Activated CD4-positive, alpha-beta T cell treated with anti-CD3 and anti-CD28 coated beads, Interleukin-2, amount 10 ng/mL, durations not matched to agents 7 days and 5 days (primary cell): ENCODE results near the gene FITM1. TPM values are rescaled to one million over a fixed set of nuclear protein-coding genes. Genes with fewer than 3 reads are reported as not detected.

Source experiments
- CTCF ChIA-PET: fragments of 350-600 bp; sonication (Branson Sonifier 250); formaldehyde crosslinking; loops from one replicate; lab custom pipeline; 2021; ENCODE audit warnings: antibody characterized with exemption; lab: Charles Lee
- POLR2A ChIA-PET: fragments of 350-600 bp; sonication (Branson Sonifier 250); formaldehyde crosslinking; loops from one replicate; lab custom pipeline; 2021; ENCODE audit warnings: antibody characterized with exemption; lab: Charles Lee
- DNase-seq: peaks from one replicate; pipeline ENCODE4 v3.0.0-alpha.2; 2020
- H3K27ac Mint-ChIP-seq: one replicate; pipeline ENCODE4 v1.8.0; 2021; ENCODE audit warnings: mild to moderate bottlenecking, moderate library complexity, mixed read lengths
- H3K27me3 Mint-ChIP-seq: one replicate; pipeline ENCODE4 v1.8.0; 2021; ENCODE audit warnings: mixed read lengths
- H3K36me3 Mint-ChIP-seq: one replicate; pipeline ENCODE4 v1.8.0; 2021; ENCODE audit warnings: low read depth, mixed read lengths
- H3K4me1 Mint-ChIP-seq: one replicate; pipeline ENCODE4 v1.8.0; 2021; ENCODE audit warnings: mixed read lengths
- H3K4me3 Mint-ChIP-seq: one replicate; pipeline ENCODE4 v1.8.0; 2021; ENCODE audit warnings: mild to moderate bottlenecking, moderate library complexity, mixed read lengths
- H3K9me3 Mint-ChIP-seq: one replicate; pipeline ENCODE4 v1.8.0; 2021; ENCODE audit warnings: mixed read lengths
- total RNA-seq, 2 experiments: library from RNA; stranded (reverse); gene quantifications; one replicate each; pipeline ENCODE4 v1.2.3, GENCODE V29; 2021

FITM1 gene
- total RNA-seq, 2 experiments from 2014 or later, result 1.9 to 2.0 TPM

DNA sequence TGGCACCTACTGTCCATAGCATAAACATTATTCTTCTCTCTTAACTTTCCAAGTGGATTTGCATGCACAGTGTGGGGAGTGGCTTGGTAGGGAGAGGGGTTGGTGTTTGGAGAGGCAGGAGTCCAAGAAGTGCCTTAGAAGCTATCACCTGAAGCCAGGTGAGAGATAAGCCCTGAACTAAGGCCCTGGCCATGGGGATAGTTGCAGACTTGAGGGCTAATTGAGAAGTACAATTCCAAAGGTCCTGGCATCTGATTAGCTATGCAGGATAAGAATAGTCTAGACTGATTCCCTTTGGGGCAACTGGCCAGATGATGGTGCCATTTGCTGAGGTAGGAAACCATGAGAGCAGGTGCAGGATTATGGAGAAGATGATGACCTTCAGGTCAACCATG is 38.4 kb upstream of the FITM1 start:
- Mint-ChIP-seq H3K9me3 (no peaks in the 10 kb centered on the region), H3K27me3 (no peaks in the 10 kb centered on the region), H3K36me3 (peaks cover 17% of the 10 kb centered on the region), H3K4me1 (peaks cover 35% of the 10 kb centered on the region), H3K4me3 (no peak overlapping the region), H3K27ac (peak overlapping the region; percentile 76)
- ChIA-PET POLR2A (interaction anchor here (0.9 kb wide), 1 partner anchor 44 kb away, joined by 4 read pairs; the partner anchor contains the start of gene PSME1), CTCF (interaction anchor here (0.9 to 9.6 kb wide), 4 partner anchors 11 to 69 kb away, joined by 3 to 138 read pairs (median 13); partner anchors contain the start of gene IRF9)
- DNase-seq, result no peak

DNA sequence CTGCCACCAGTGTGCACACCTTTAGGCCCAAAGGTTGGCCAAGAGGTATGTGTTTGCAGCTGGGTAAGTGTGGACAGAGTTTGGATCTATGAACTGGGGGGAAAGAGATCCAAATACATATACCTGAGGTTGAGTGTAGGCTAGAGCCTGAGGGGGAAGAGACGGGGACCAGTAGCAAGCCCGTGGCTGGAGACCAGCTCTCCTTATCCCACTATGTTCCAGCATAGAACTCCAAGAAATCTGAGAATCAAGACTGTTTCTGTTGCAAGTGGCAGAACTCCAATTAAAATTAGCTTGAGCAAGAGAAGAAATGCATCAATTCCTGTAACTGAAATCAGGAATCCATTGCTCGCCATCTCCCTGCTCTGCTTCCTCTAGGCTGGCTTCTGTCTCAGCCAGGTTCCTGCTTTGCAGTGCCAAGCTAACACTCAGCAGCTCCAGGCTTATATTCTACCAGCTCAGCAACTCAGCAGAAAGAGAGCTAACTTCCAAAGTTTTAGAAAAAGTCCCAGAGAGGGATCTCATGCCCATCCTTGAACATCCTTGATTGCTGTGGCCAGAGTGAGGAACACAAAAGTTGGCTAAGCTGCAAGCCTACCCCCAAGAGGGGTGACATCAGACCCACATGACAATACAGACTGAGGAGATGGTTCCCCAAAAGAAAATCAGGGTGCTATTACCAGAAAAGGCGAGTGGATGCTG is 37.8 kb upstream of the FITM1 start:
- Mint-ChIP-seq H3K36me3 (peaks cover 17% of the 10 kb centered on the region), H3K9me3 (no peaks in the 10 kb centered on the region), H3K4me3 (peak overlapping the region; percentile 100), H3K4me1 (peaks cover 35% of the 10 kb centered on the region), H3K27me3 (no peaks in the 10 kb centered on the region), H3K27ac (peak overlapping the region; percentile 76)
- ChIA-PET CTCF (interaction anchor here (1.0 to 9.6 kb wide), 4 partner anchors 12 to 68 kb away, joined by 3 to 138 read pairs (median 14); partner anchors contain the start of gene IRF9), POLR2A (interaction anchor here (0.9 kb wide), 1 partner anchor 43 kb away, joined by 4 read pairs; the partner anchor contains the start of gene PSME1)
- no peak for DNase-seq

DNA sequence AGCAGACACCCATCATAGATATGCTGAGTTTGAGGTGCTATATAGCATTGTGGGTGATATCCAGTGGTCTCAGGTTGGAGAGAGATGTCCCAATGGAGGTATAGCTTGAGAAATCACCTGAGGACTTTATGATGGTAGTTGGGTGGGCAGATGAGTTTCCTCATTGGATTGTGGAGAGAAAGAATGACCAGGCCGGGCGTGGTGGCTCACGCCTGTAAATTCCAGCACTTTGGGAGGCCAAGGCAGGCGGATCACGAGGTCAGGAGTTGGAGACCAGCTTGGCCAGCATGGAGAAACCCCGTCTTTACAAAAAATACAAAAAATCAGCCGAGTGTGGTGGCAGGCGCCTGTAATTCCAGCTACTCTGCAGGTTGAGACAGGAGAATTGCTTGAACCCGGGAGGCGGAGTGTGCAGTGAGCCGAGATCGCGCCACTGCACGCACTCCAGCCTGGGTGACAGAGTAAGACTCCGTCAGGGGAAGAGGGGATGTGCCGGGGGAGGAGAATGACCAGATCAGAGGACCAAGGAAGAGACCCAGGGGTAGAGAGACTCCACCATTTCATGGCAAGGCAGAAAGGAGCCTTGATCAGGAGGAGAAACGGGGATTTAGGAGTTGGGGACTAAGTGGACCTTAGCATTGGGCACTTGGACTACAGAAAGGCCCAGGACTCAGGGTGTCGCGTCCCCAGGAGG is 37.1 kb upstream of the FITM1 start:
- peaks cover 22% of the 10 kb centered on the region for H3K36me3 Mint-ChIP-seq
- H3K4me1 Mint-ChIP-seq, result peaks cover 35% of the 10 kb centered on the region
- POLR2A ChIA-PET, result interaction anchor here (1.2 to 2.7 kb wide), 2 partner anchors 15 to 21 kb away, joined by 9 to 13 read pairs; partner anchors contain the start of genes DCAF11 and NRL
- H3K27me3 Mint-ChIP-seq, result no peaks in the 10 kb centered on the region
- H3K4me3 Mint-ChIP-seq, result peak overlapping the region; percentile 100
- no peaks in the 10 kb centered on the region for H3K9me3 Mint-ChIP-seq
- H3K27ac Mint-ChIP-seq, result peak overlapping the region; percentile 76
- DNase-seq, result no peak
- CTCF ChIA-PET, result interaction anchor here (1.0 to 9.6 kb wide), 4 partner anchors 12 to 67 kb away, joined by 3 to 138 read pairs (median 14); partner anchors contain the start of gene IRF9

DNA sequence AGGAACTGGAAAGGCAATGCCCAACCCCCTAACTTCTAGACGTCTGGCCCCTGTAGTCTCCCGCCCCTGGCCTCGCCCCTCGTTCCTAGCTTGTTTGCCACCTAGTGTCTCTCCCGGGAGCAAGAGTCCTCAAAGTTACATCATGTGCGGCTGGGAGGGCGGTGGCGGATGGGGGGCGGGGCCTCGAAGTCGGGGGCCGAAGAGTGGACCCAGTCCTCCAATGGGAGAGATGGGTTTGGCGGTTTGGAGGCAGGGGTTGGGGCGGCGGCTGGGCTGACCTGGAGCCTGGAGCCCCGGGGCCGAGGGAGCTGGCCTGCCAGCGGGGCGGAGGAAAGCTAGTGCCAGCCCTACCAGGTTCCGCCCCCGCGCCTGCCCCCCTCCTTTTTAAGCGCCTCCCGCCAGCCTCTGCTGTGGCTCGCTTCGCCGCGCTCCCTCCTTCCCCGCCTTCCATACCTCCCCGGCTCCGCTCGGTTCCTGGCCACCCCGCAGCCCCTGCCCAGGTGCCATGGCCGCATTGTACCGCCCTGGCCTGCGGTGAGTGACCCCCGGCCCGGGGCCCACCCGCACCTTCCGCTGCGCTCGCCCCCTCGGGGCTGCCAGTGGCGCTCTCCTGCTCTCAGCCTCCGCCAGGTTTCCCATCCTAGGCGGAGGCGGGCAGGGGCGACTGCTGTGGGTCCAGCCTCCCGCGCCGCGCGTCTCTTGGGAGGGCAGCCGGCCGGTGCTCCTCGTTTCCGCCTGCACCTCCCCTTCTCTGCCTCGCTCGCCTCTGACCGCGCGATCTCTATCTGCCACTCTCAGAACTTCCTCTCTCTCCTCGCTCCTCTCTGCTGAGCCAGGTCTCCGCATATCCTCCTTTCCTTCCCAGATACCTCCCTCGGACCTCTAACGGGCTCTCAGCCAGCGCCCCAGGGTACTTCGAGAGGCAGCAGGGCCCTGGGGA is 36.3 kb upstream of the FITM1 start, which contains the start of gene PCK2:
TSS of gene PCK2 (plus strand) at position 411 of the 940 bp plus-strand sequence. CDS start at position 506, 95 bp downstream.
- Mint-ChIP-seq H3K36me3 (peaks cover 28% of the 10 kb centered on the region), H3K27me3 (no peaks in the 10 kb centered on the region), H3K4me3 (peak within 1 kb of the TSS; percentile 100)

DNA sequence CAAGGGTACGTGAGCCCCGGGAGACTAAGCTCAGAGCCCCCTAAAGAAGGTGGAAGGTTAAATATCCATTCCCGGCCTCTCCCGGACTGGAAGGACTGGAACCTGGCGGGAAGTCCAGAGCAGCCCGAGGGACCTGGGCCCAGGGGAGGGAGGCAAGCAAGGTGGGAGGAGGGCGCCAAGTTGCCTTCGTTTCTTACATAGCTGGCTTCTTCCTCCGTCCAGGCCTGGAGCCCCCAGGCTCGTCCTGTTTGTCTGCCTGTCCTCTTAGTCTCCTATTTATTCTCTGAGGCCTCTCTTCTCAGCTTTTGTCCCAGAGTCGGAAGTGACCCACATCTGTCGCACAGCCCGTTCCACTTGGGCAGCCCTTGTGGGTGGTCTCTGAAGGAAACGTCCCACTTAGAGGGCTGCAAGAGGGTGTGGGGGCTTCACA is 35.6 kb upstream of the FITM1 start:
- POLR2A ChIA-PET, result interaction anchor here (0.5 to 2.7 kb wide), 5 partner anchors 10 to 92 kb away, joined by 3 to 13 read pairs (median 4); no protein-coding TSS in a partner anchor
- H3K36me3 Mint-ChIP-seq, result peaks cover 33% of the 10 kb centered on the region
- peak overlapping the region; percentile 100 for H3K4me3 Mint-ChIP-seq
- no peak for DNase-seq
- peak overlapping the region; percentile 98 for H3K27ac Mint-ChIP-seq
- no peaks in the 10 kb centered on the region for H3K27me3 Mint-ChIP-seq
- CTCF ChIA-PET, result interaction anchor here (1.3 to 9.6 kb wide), 6 partner anchors 12 to 147 kb away, joined by 3 to 138 read pairs (median 7); partner anchors contain the start of genes DCAF11, IRF9 and TINF2
- peaks cover 35% of the 10 kb centered on the region for H3K4me1 Mint-ChIP-seq
- no peaks in the 10 kb centered on the region for H3K9me3 Mint-ChIP-seq

More for the DNA sequence above, 36.3 kb upstream of the FITM1 start, which contains the start of gene PCK2:
- H3K4me1 Mint-ChIP-seq, result peaks cover 35% of the 10 kb centered on the region
- CTCF ChIA-PET, result interaction anchor here (1.3 to 9.6 kb wide), 6 partner anchors 12 to 148 kb away, joined by 3 to 138 read pairs (median 7); partner anchors contain the start of genes DCAF11, IRF9 and TINF2
- H3K9me3 Mint-ChIP-seq, result no peaks in the 10 kb centered on the region
- H3K27ac Mint-ChIP-seq, result peak within 1 kb of the TSS; percentile 98
- POLR2A ChIA-PET, result interaction anchor here (0.7 to 2.7 kb wide), 3 partner anchors 11 to 20 kb away, joined by 8 to 13 read pairs (median 9); partner anchors contain the start of genes DCAF11 and NRL
- DNase-seq, result peak; percentile 79

DNA sequence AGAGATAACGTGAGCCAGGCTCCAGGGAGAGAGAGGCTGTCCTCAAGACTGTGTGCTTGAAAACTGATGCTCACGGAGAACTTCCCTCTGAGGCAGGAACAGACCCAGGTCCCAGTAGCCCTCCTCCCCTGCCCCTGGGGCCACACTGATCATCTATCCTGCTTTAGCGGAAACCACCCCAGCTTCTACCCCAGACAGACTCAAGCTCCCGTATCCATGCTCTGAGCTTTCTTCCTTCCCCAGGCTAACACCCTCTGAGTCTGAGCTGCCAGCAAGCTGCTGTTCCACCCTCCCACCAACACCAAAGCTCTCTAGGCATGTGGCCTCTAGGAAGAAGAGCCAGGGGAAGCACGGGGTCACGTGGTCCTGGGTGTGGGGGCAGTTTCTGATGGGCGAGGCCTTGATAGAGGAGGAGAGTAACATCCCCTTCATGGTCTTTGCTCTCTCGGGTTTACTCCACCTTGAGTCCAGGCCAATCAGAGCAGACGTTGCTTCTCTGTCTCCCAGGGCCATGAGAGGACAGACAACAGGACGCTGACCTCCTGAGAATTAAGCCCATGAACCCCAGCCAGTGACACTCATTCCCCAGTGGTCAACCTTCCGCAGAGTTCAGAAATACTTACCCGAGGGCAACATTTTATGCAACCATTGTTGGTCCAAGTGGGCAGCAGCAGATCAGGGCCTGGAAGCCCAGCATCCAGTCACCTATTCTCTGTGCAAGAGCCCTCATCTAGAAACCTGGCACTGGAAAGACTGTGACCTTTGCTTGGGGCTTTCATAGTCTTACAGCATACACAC is 35.0 kb upstream of the FITM1 start:
- Mint-ChIP-seq H3K27ac (peak overlapping the region; percentile 98), H3K9me3 (no peaks in the 10 kb centered on the region), H3K36me3 (peaks cover 38% of the 10 kb centered on the region), H3K4me3 (peak overlapping the region; percentile 100), H3K4me1 (peaks cover 34% of the 10 kb centered on the region), H3K27me3 (no peaks in the 10 kb centered on the region)
- DNase-seq, result peak; percentile 54
- ChIA-PET POLR2A (interaction anchor here (0.5 to 2.7 kb wide), 4 partner anchors 13 to 91 kb away, joined by 3 to 13 read pairs (median 4); no protein-coding TSS in a partner anchor), CTCF (interaction anchor here (1.3 to 9.6 kb wide), 5 partner anchors 11 to 147 kb away, joined by 6 to 138 read pairs (median 7); partner anchors contain the start of genes DCAF11, IRF9 and TINF2)

DNA sequence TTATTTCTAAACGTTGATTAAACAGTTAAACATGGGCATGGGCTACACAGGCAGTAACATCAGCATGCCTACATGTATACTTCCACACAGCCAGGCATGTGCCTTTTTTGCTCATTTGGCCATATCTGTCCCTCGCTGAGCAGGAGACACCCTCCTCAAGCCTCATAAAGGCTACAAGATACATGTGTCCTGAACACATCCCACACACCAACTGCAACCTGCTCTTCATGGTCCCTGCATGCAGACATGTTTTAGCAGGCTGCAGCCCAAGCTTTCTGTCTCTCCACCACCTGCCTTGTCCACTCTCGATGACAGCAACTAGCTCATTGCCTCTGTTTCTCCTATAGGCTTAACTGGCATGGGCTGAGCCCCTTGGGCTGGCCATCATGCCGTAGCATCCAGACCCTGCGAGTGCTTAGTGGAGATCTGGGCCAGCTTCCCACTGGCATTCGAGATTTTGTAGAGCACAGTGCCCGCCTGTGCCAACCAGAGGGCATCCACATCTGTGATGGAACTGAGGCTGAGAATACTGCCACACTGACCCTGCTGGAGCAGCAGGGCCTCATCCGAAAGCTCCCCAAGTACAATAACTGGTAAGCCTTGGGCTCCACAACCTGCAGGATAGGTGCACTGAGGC is 33.8 kb upstream of the FITM1 start:
- POLR2A ChIA-PET, result no interaction called here
- DNase-seq, result no peak
- CTCF ChIA-PET, result interaction anchor here (1.3 to 9.6 kb wide), 2 partner anchors 10 to 18 kb away, joined by 7 to 138 read pairs; partner anchors contain the start of genes DCAF11 and NRL
- Mint-ChIP-seq H3K4me1 (peaks cover 31% of the 10 kb centered on the region), H3K27me3 (no peaks in the 10 kb centered on the region), H3K36me3 (peaks cover 44% of the 10 kb centered on the region), H3K27ac (peak overlapping the region; percentile 73), H3K4me3 (peak overlapping the region; percentile 55), H3K9me3 (no peaks in the 10 kb centered on the region)

DNA sequence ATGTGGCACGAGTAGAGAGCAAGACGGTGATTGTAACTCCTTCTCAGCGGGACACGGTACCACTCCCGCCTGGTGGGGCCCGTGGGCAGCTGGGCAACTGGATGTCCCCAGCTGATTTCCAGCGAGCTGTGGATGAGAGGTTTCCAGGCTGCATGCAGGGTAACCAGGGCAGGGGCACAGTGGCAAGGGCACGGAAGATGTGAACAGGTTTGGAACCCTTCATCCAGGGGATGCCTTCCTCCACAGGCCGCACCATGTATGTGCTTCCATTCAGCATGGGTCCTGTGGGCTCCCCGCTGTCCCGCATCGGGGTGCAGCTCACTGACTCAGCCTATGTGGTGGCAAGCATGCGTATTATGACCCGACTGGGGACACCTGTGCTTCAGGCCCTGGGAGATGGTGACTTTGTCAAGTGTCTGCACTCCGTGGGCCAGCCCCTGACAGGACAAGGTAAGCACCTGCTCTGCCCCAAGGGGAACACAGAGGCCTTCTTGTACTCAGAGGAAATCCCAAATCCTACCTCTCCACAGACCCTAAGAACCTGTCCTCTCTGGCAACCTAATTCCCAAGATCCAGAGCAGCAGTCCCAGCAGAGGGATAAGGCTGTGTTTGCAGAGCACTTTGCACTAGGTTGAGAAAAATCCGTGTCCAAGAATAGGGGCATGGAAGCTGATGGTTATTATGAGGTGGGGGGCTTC is 32.1 kb upstream of the FITM1 start:
- no peak overlapping the region for H3K27ac Mint-ChIP-seq
- H3K9me3 Mint-ChIP-seq, result no peaks in the 10 kb centered on the region
- H3K4me1 Mint-ChIP-seq, result peaks cover 20% of the 10 kb centered on the region
- H3K4me3 Mint-ChIP-seq, result no peak overlapping the region
- no peak for DNase-seq
- H3K36me3 Mint-ChIP-seq, result peaks cover 51% of the 10 kb centered on the region
- H3K27me3 Mint-ChIP-seq, result no peaks in the 10 kb centered on the region
- ChIA-PET POLR2A (no interaction called here), CTCF (interaction anchor here (0.6 to 9.6 kb wide), 5 partner anchors 8 to 267 kb away, joined by 3 to 138 read pairs (median 3); partner anchors contain the start of genes DCAF11 and NRL)

DNA sequence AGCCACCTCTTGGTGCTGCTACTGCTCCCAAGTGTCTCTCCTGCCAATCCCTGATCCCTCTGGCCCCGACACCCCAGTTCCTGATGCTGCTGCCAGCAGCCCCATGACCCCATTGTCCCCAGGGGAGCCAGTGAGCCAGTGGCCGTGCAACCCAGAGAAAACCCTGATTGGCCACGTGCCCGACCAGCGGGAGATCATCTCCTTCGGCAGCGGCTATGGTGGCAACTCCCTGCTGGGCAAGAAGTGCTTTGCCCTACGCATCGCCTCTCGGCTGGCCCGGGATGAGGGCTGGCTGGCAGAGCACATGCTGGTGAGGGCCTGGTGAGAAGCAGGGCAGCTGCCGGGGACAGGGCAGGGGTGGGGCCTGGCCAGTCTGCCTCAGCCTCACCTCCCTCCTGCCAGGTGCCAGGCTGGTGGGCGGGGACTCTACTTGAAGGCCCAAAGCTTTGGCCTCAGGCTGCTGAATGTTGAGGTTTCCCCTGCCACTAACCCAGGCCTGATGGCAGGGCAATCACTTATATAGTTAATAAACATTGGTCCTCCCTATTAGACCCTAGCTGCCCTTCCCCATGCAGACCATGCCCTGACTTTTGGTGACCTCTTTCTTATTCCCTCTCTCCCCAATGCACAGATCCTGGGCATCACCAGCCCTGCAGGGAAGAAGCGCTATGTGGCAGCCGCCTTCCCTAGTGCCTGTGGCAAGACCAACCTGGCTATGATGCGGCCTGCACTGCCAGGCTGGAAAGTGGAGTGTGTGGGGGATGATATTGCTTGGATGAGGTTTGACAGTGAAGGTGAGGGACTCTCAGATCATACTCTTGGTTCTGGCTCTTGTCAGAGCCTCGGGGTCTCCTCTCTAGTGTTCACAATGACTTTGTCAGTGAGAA is 31.3 kb upstream of the FITM1 start:
- H3K27ac Mint-ChIP-seq, result no peak overlapping the region

More for the DNA sequence above, 31.3 kb upstream of the FITM1 start:
- Mint-ChIP-seq H3K4me1 (peaks cover 15% of the 10 kb centered on the region), H3K9me3 (no peaks in the 10 kb centered on the region), H3K4me3 (no peak overlapping the region), H3K27me3 (no peaks in the 10 kb centered on the region), H3K36me3 (peaks cover 59% of the 10 kb centered on the region)
- POLR2A ChIA-PET, result no interaction called here
- DNase-seq, result no peak
- CTCF ChIA-PET, result interaction anchor here (0.7 to 9.6 kb wide), 2 partner anchors 7 to 18 kb away, joined by 3 to 138 read pairs; no protein-coding TSS in a partner anchor
